Hepatocyte (in vitro differentiated cells): Measurements from ENCODE around the gene CISH. TPM values are rescaled to one million over a fixed set of nuclear protein-coding genes. Genes with fewer than 3 reads are reported as not detected.

Experiments
- DNase-seq: peaks from one replicate; pipeline ENCODE4 v3.0.0-alpha.2; 2016; ENCODE audit warnings: low spot score
- H2AFZ ChIP-seq: fragments of 200-600 bp; sonication (generic); 2 replicates; pipeline ENCODE4 v1.6.0; 2016; ENCODE audit warnings: antibody characterized with exemption, mild to moderate bottlenecking
- H3K27ac ChIP-seq: fragments of 200-600 bp; sonication (generic); 2 replicates; pipeline ENCODE4 v1.5.1; 2016; ENCODE audit warnings: mild to moderate bottlenecking
- H3K27me3 ChIP-seq: fragments of 200-600 bp; sonication (generic); 2 replicates; pipeline ENCODE4 v1.6.1; 2016
- H3K36me3 ChIP-seq: fragments of 200-600 bp; sonication (generic); replicated peaks from 2 replicates; pipeline ENCODE4 v1.5.1; 2016; ENCODE audit warnings: low read depth; ENCODE audit not compliant: insufficient read depth
- H3K4me1 ChIP-seq: fragments of 200-600 bp; sonication (generic); 2 replicates; pipeline ENCODE4 v1.5.1; 2016; ENCODE audit warnings: mild to moderate bottlenecking, moderate library complexity; ENCODE audit not compliant: insufficient read depth
- H3K4me2 ChIP-seq: fragments of 200-600 bp; sonication (generic); 2 replicates; pipeline ENCODE4 v1.6.0; 2016
- H3K4me3 ChIP-seq: fragments of 200-600 bp; sonication (generic); 2 replicates; pipeline ENCODE4 v1.5.1; 2016; ENCODE audit warnings: mild to moderate bottlenecking
- H3K79me2 ChIP-seq: fragments of 200-600 bp; sonication (generic); 2 replicates; pipeline ENCODE4 v1.6.0; 2017; ENCODE audit warnings: mild to moderate bottlenecking
- H3K9me2 ChIP-seq: fragments of 200-600 bp; sonication (generic); replicated peaks from 2 replicates; pipeline ENCODE4 v1.6.0; 2017; ENCODE audit warnings: mild to moderate bottlenecking; ENCODE audit not compliant: insufficient read depth
- H3K9me3 ChIP-seq: fragments of 200-600 bp; sonication (generic); 2 replicates; pipeline ENCODE4 v1.5.1; 2016; ENCODE audit warnings: low read depth, mild to moderate bottlenecking
- H4K20me1 ChIP-seq: fragments of 200-600 bp; sonication (generic); 2 replicates; pipeline ENCODE4 v1.6.0; 2016; ENCODE audit warnings: mild to moderate bottlenecking; ENCODE audit not compliant: insufficient read depth, poor library complexity, severe bottlenecking
- CTCF ChIP-seq: fragments of 200-600 bp; sonication (generic); IDR thresholded peaks from 2 replicates; pipeline ENCODE4 v1.5.1; 2016; ENCODE audit warnings: antibody characterized with exemption, mild to moderate bottlenecking; ENCODE audit not compliant: poor library complexity
- EZH2 ChIP-seq: fragments of 200-600 bp; sonication (generic); IDR thresholded peaks from 2 replicates; pipeline ENCODE4 v1.6.1; 2016; ENCODE audit warnings: antibody characterized with exemption, mild to moderate bottlenecking, borderline replicate concordance
- EZH2phosphoT487 ChIP-seq: fragments of 200-600 bp; sonication (generic); IDR thresholded peaks from one replicate; pipeline ENCODE4 v1.6.1; 2018; ENCODE audit warnings: antibody characterized with exemption, mild to moderate bottlenecking, low read depth, moderate library complexity; ENCODE audit not compliant: unreplicated experiment, severe bottlenecking
- WGBS: methylation state at CpG from one replicate; pipeline ENCODE4 v1.1.6; 2016; ENCODE audit warnings: low lambda C conversion rate; ENCODE audit errors: missing lambda C conversion rate; 5-methylcytosine and 5-hydroxymethylcytosine counted together
- polyA plus RNA-seq: library from polyadenylated mRNA; unstranded; fragments of >200 nt; fragmentation: Nextera tagmentation; extraction: Ambion mirVana; gene quantifications from 2 replicates; pipeline ENCODE4 v1.2.1, GENCODE V29; 2016
- total RNA-seq: library from RNA; depleted of rRNA; stranded (reverse); fragments of >200 nt; gene quantifications from 2 replicates; pipeline ENCODE4 v1.2.3, GENCODE V29; 2014

The CISH gene
- total and polyA plus RNA-seq, 2 experiments from 2014 or later: 4.0 to 9.0 TPM

GRCh38 chr3:50632450-50632849 is 20.9 kb upstream of the CISH start:
- no peaks in the 10 kb centered on the region for H3K36me3 ChIP-seq
- no peaks in the 10 kb centered on the region for H3K9me2 ChIP-seq
- DNase-seq: no peak
- no peak overlapping the region for H3K27ac ChIP-seq
- no peak overlapping the region for H3K4me2 ChIP-seq
- TF ChIP-seq CTCF (no peak), EZH2 (no peak), EZH2phosphoT487 (no peak)
- no peaks in the 10 kb centered on the region for H3K4me1 ChIP-seq
- H3K4me3 ChIP-seq: no peak overlapping the region
- H3K27me3 ChIP-seq: no peaks in the 10 kb centered on the region
- WGBS: 50% methylated on average over 5 of the region's 5 CpGs
- H2AFZ ChIP-seq: no peak overlapping the region
- H4K20me1 ChIP-seq: peaks cover 15% of the 10 kb centered on the region
- H3K79me2 ChIP-seq: peaks cover 30% of the 10 kb centered on the region
- no peaks in the 10 kb centered on the region for H3K9me3 ChIP-seq

- Histone ChIP-seq H3K27ac (no peak overlapping the region), H2AFZ (no peak overlapping the region), H3K36me3 (no peaks in the 10 kb centered on the region), H4K20me1 (peaks cover 18% of the 10 kb centered on the region), H3K79me2 (peaks cover 30% of the 10 kb centered on the region), H3K27me3 (no peaks in the 10 kb centered on the region), H3K4me2 (no peak overlapping the region), H3K4me1 (no peaks in the 10 kb centered on the region), H3K9me3 (no peaks in the 10 kb centered on the region), H3K9me2 (no peaks in the 10 kb centered on the region), H3K4me3 (no peak overlapping the region)
- WGBS: 63% methylated on average over 7 of the region's 7 CpGs
- DNase-seq: no peak
- TF ChIP-seq EZH2phosphoT487: no peak
- no peak for TF ChIP-seq CTCF
- no peak for TF ChIP-seq EZH2
Measured at GRCh38 chr3:50630877-50631276, 19.3 kb upstream of the CISH start.

- Histone ChIP-seq H3K4me1 (no peaks in the 10 kb centered on the region), H3K9me3 (no peaks in the 10 kb centered on the region), H3K36me3 (no peaks in the 10 kb centered on the region), H4K20me1 (peaks cover 18% of the 10 kb centered on the region), H3K4me3 (no peak overlapping the region), H2AFZ (no peak overlapping the region), H3K9me2 (no peaks in the 10 kb centered on the region), H3K79me2 (peaks cover 34% of the 10 kb centered on the region), H3K4me2 (no peak overlapping the region), H3K27ac (no peak overlapping the region), H3K27me3 (no peaks in the 10 kb centered on the region)
- WGBS: 94% methylated on average over 6 of the region's 6 CpGs
- TF ChIP-seq EZH2phosphoT487 (no peak), EZH2 (no peak), CTCF (no peak)
- DNase-seq: no peak
Measured at GRCh38 chr3:50630394-50630793, 18.8 kb upstream of the CISH start.

GRCh38 chr3:50628601-50629000 is 17.0 kb upstream of the CISH start:
- Histone ChIP-seq H3K9me2 (no peaks in the 10 kb centered on the region), H3K36me3 (no peaks in the 10 kb centered on the region), H3K4me2 (no peak overlapping the region), H4K20me1 (peaks cover 12% of the 10 kb centered on the region), H3K27ac (no peak overlapping the region), H3K79me2 (peaks cover 36% of the 10 kb centered on the region), H3K27me3 (no peaks in the 10 kb centered on the region), H3K4me1 (no peaks in the 10 kb centered on the region), H2AFZ (no peak overlapping the region), H3K9me3 (no peaks in the 10 kb centered on the region), H3K4me3 (no peak overlapping the region)
- no peak for DNase-seq
- WGBS: 99% methylated on average over 3 of the region's 3 CpGs
- no peak for TF ChIP-seq EZH2
- no peak for TF ChIP-seq EZH2phosphoT487
- TF ChIP-seq CTCF: no peak
